22Rv1 (cell line): ENCODE measurements around the gene WDR64.

Source experiments
- CTCF ChIP-seq: fragments of 450-650 bp; IDR thresholded peaks from 2 replicates; pipeline ENCODE4 v1.5.1; 2017; ENCODE audit warnings: mild to moderate bottlenecking
- ZFX ChIP-seq: fragments of 450-650 bp; IDR thresholded peaks from 2 replicates; pipeline ENCODE4 v1.6.1; 2017; ENCODE audit warnings: antibody characterized with exemption, borderline replicate concordance

- TF ChIP-seq CTCF (no peak), ZFX (no peak)
Observed at GRCh38 chr1:241749041-241749944, 97.2 kb downstream of the WDR64 start.
